GM12878 (cell line): ENCODE data around the gene CAT. TPM values are rescaled to one million over a fixed set of nuclear protein-coding genes. Genes with fewer than 3 reads are reported as not detected.

ENCODE experiments used
- ATAC-seq: fragments of 200-7000 bp; cut with Tn5 transposase; 3 replicates; pipeline ENCODE4 v1.9.1; 2020; ENCODE audit warnings: mild to moderate bottlenecking, moderate library complexity
- BruUV-seq: library from RNA; stranded (reverse); fragments of 400-500 nt; replicated peaks from 2 replicates; lab custom pipeline; 2021; lab: Mats Ljungman, UMichigan
- CTCF ChIA-PET: fragments of 300-600 bp; sonication (Branson Sonifier 250); formaldehyde crosslinking; extraction: SDS; loops from one replicate; lab custom pipeline; 2021; ENCODE audit warnings: inconsistent platforms; lab: Yijun Ruan, JAX
- POLR2A ChIA-PET: fragments of 350-600 bp; formaldehyde crosslinking; extraction: SDS; loops from one replicate; lab custom pipeline; 2021; ENCODE audit warnings: inconsistent platforms; lab: Charles Lee
- RAD21 ChIA-PET: fragments of 300-600 bp; sonication (Branson Sonifier 250); formaldehyde crosslinking; loops from one replicate; lab custom pipeline; 2023; ENCODE audit warnings: antibody characterized with exemption; ENCODE audit not compliant: unreplicated experiment; lab: Charles Lee
- SMC1A ChIA-PET: fragments of 300-600 bp; sonication (Branson Sonifier 250); formaldehyde crosslinking; loops from one replicate; lab custom pipeline; 2023; ENCODE audit not compliant: unreplicated experiment, uncharacterized antibody; lab: Charles Lee
- DNase-seq: peaks from one replicate; pipeline ENCODE4 v3.0.0-alpha.2; 2011; ENCODE audit warnings: low read depth, low spot score
- FAIRE-seq: peaks from 3 replicates; lab custom pipeline; 2011; peaks lifted over from hg19 to GRCh38; lab: Jason Lieb, UNC
- H2AFZ ChIP-seq: 2 replicates; pipeline ENCODE4 v1.6.0; 2011; ENCODE audit warnings: low read depth, low read length, control low read depth; ENCODE audit not compliant: control insufficient read depth
- H3K27ac ChIP-seq: 2 replicates; pipeline ENCODE4 v1.5.1; 2011; ENCODE audit warnings: control low read depth; ENCODE audit not compliant: control insufficient read depth, insufficient read depth
- H3K27me3 ChIP-seq, 2 experiments: replicated peaks in 1 of 2; 2 replicates each; pipeline versions ENCODE4 v1.6.0 to v1.6.1; 2011; ENCODE audit warnings: low read length in 1 of 2; ENCODE audit not compliant: control insufficient read depth in 2 of 2, insufficient read depth in 2 of 2
- H3K36me3 ChIP-seq, 2 experiments: 2 replicates each; pipeline ENCODE4 v1.5.1; 2011; ENCODE audit warnings: low read length in 1 of 2; ENCODE audit not compliant: control insufficient read depth in 2 of 2, insufficient read depth in 2 of 2
- H3K4me1 ChIP-seq: 2 replicates; pipeline ENCODE4 v1.6.1; 2011; ENCODE audit warnings: mild to moderate bottlenecking, low read length, moderate library complexity, mixed read lengths; ENCODE audit not compliant: control insufficient read depth, insufficient read depth
- H3K4me2 ChIP-seq: 2 replicates; pipeline ENCODE4 v1.6.0; 2011; ENCODE audit warnings: control low read depth; ENCODE audit not compliant: control insufficient read depth, insufficient read depth
- H3K4me3 ChIP-seq: fragments of 200-600 bp; sonication (generic); 2 replicates; pipeline ENCODE4 v1.5.1; 2016
- H3K79me2 ChIP-seq: 2 replicates; pipeline ENCODE4 v1.6.0; 2011; ENCODE audit warnings: low read length; ENCODE audit not compliant: control insufficient read depth, insufficient read depth
- H3K9ac ChIP-seq: 2 replicates; pipeline ENCODE4 v1.8.0; 2011; ENCODE audit warnings: low read length, control low read depth, mixed read lengths; ENCODE audit not compliant: control insufficient read depth, insufficient read depth
- H3K9me3 ChIP-seq: replicated peaks from 3 replicates; pipeline ENCODE4 v1.5.1; 2011; ENCODE audit warnings: mild to moderate bottlenecking, low read length; ENCODE audit not compliant: control insufficient read depth, insufficient read depth
- H4K20me1 ChIP-seq: 2 replicates; pipeline ENCODE4 v1.6.0; 2011; ENCODE audit not compliant: control insufficient read depth, insufficient read depth
- ASH2L ChIP-seq: fragments of 300-600, 200-600 bp; sonication (generic); IDR thresholded peaks from 2 replicates; pipeline ENCODE4 v1.6.1; 2017; ENCODE audit warnings: low read depth, mild to moderate bottlenecking, borderline replicate concordance
- BHLHE40 ChIP-seq, 2 experiments: fragments of 450-650 bp in 1 of 2; IDR thresholded peaks; 2 replicates each; pipeline ENCODE4 v1.6.1; 2011 to 2017; ENCODE audit warnings: low read depth in 2 of 2, borderline replicate concordance in 1 of 2, improper control_type of control experiment in 1 of 2, low read length in 1 of 2, mild to moderate bottlenecking in 1 of 2
- CBX3 ChIP-seq: fragments of 200-600 bp; sonication (generic); IDR thresholded peaks from 2 replicates; pipeline ENCODE4 v1.6.1; 2016; ENCODE audit warnings: low read depth, borderline replicate concordance
- CHD1 ChIP-seq: IDR thresholded peaks from 2 replicates; pipeline ENCODE4 v1.6.1; 2012; ENCODE audit warnings: low read depth, low read length, improper control_type of control experiment
- ETV6 ChIP-seq, 2 experiments: fragments of 450-650 bp in 1 of 2; IDR thresholded peaks in 1 of 2; conservative IDR thresholded peaks in 1 of 2; 2 replicates each; pipeline ENCODE4 v1.6.1; 2014; ENCODE audit warnings: antibody characterized with exemption in 1 of 2, borderline replicate concordance in 1 of 2, low read depth in 1 of 2, mild to moderate bottlenecking in 1 of 2, moderate library complexity in 1 of 2
- FOS ChIP-seq: IDR thresholded peaks from 3 replicates; pipeline ENCODE4 v1.6.1; 2011; ENCODE audit warnings: borderline replicate concordance; ENCODE audit not compliant: insufficient read length; ENCODE audit errors: extremely low read depth
- PKNOX1 ChIP-seq: fragments of 450-650 bp; IDR thresholded peaks from 2 replicates; pipeline ENCODE4 v1.6.1; 2016; ENCODE audit warnings: mild to moderate bottlenecking
- POLR2AphosphoS5 ChIP-seq: IDR thresholded peaks from 2 replicates; pipeline ENCODE4 v1.6.1; 2011; ENCODE audit warnings: mild to moderate bottlenecking, low read length, inconsistent platforms
- ZBTB11 ChIP-seq: fragments of 450-650 bp; formaldehyde crosslinking; IDR thresholded peaks from 2 replicates; pipeline ENCODE4 v1.5.0; 2022; ENCODE audit warnings: mild to moderate bottlenecking, missing genetic modification characterization
- ZBTB4 ChIP-seq: fragments of 450-650 bp; formaldehyde crosslinking; IDR thresholded peaks from 2 replicates; pipeline ENCODE4 v1.4.0; 2022; ENCODE audit warnings: mild to moderate bottlenecking, moderate library complexity
- ZNF274 ChIP-seq: IDR thresholded peaks from one replicate; pipeline ENCODE4 v1.8.0; 2011; ENCODE audit not compliant: insufficient read length, insufficient read depth
- in situ Hi-C: fragments of 300-500 bp; cut with MboI; formaldehyde crosslinking; loops from 9 replicates; pipeline ENCODE4 v1.14.3; 2018; ENCODE audit warnings: mixed read lengths
- intact Hi-C: fragments of 100-400 bp; cut with micrococcal nuclease; formaldehyde crosslinking; loops from one replicate; pipeline ENCODE4 v1.14.2; 2022; ENCODE audit not compliant: unreplicated experiment
- polyA plus RNA-seq, 11 experiments: library from polyadenylated mRNA; depleted of rRNA in 4 of 11; unstranded in 6 of 11; stranded (reverse) in 5 of 11; fragments of >200 nt; fragmentation: Nextera tagmentation in 4 of 11; fragmentation: Illumina TruSeq in 1 of 11; extraction: Ambion mirVana in 4 of 11; extraction: Trizol in 1 of 11; gene quantifications; 1 replicate in 1 of 11; 2 replicates in 10 of 11; pipeline versions ENCODE4 v1.2.1 to v1.2.3, GENCODE V29; 2011 to 2016; ENCODE audit warnings: inconsistent platforms in 2 of 11, missing spikeins in 2 of 11, low read depth in 1 of 11
- total RNA-seq, 4 experiments: library from RNA; depleted of rRNA in 3 of 4; stranded (reverse); fragments of >200 nt in 3 of 4; fragmentation: Illumina TruSeq in 1 of 4; extraction: Trizol in 1 of 4; gene quantifications; 2 replicates each; pipeline versions ENCODE4 v1.2.1 to v1.2.3, GENCODE V29; 2013 to 2021

CAT gene
- total and polyA plus RNA-seq, 10 of the 15 experiments (the other 5 are each of a cell fraction or from before 2014, with no cell fraction given), result 22.4 to 71.3 (median 33.6) TPM

GRCh38 chr11:34447044-34447443, 8.3 kb downstream of the CAT start:
- no peak overlapping the region for H3K4me3 ChIP-seq
- H3K4me2 ChIP-seq, result no peak overlapping the region
- no TSS peak for BruUV-seq
- peaks cover 5% of the 10 kb centered on the region for H3K79me2 ChIP-seq
- DNase-seq, result no peak
- H3K9ac ChIP-seq, result no peak overlapping the region
- CTCF ChIA-PET, result interaction anchor here (1.2 to 2.1 kb wide), 2 partner anchors 45 to 81 kb away, joined by 3 to 12 read pairs; no protein-coding TSS in a partner anchor
- no peaks in the 10 kb centered on the region for H3K27me3 ChIP-seq
- H2AFZ ChIP-seq, result no peak overlapping the region
- H3K27ac ChIP-seq, result no peak overlapping the region
- intact Hi-C loops (no loop called here), in situ Hi-C loops (no loop called here)
- H3K4me1 ChIP-seq, result peaks cover 32% of the 10 kb centered on the region
- FAIRE-seq, result no peak
- POLR2A ChIA-PET, result no interaction called here
- H4K20me1 ChIP-seq, result no peaks in the 10 kb centered on the region
- H3K36me3 ChIP-seq, result peaks cover 0 to 13% of the 10 kb centered on the region in 2 experiments; a peak in 2 of 4 replicates
- H3K9me3 ChIP-seq, result no peaks in the 10 kb centered on the region
- RAD21 ChIA-PET, result no interaction called here
- TF ChIP-seq ZBTB4 (no peak), ZNF274 (no peak), CHD1 (no peak), BHLHE40 (IDR thresholded peaks at IDR 0.05; ENCODE audit: borderline replicate concordance in 1 of 2, low read depth in 2 of 2, low read length in 1 of 2) (no peak), ZBTB11 (CRISPR knock-in tag) (no peak), ASH2L (no peak), ETV6 (conservative IDR thresholded peaks at IDR 0.05 in 1 of 2, IDR thresholded peaks at IDR 0.05 in 1 of 2; ENCODE audit: borderline replicate concordance in 1 of 2, low read depth in 1 of 2) (no peak), FOS (no peak), CBX3 (no peak), POLR2AphosphoS5 (no peak), PKNOX1 (no peak)
- TF ChIP-seq, all 136 proteins: peak for 0
- SMC1A ChIA-PET, result interaction anchor here (2.5 kb wide), 1 partner anchor 30 kb away, joined by 6 read pairs; no protein-coding TSS in a partner anchor
- ATAC-seq, result no peak
